Measurements from ENCODE around the gene PLEKHA7. TPM values are rescaled to one million over a fixed set of nuclear protein-coding genes. Genes with fewer than 3 reads are reported as not detected.

PLEKHA7 gene
- total and polyA plus RNA-seq, 2 of the 8 experiments (the other 6 are each of a cell fraction or from before 2014, with no cell fraction given), result 11.4 to 25.6 TPM

DNA sequence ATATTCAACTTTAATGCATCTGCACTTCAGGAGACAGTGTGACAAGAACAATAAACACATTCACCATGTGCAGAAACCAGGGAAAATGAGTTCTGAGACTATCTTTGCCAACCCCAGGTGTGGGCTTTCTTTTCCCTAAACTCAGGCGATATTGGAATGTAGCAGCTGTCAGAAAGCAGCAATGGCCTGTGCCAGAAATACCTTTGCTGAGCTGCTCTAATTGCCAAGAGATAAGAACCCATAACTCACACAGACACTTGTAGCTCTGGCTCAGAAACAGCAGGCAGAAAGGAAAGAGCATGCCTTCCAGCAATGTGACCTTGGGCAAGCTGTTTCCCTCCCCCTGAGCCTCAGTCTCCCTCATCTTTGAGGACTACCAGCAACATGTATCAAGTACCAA is 77.6 kb downstream of the PLEKHA7 start:
- no peak overlapping the region for H3K9ac ChIP-seq (replicated peaks in 1 of 4; ENCODE audit: extremely low read depth in 1 of 4, low read depth in 3 of 4, low read length in 3 of 4)
- no peaks in the 10 kb centered on the region for H3K79me1 ChIP-seq (ENCODE audit: low read depth, low read length)
- FAIRE-seq, result no peak
- no peak overlapping the region for H3K4me3 ChIP-seq (ENCODE audit: extremely low read depth in 1 of 4, insufficient read depth in 2 of 4, low read depth in 3 of 4, low read length in 4 of 4)
- no peak overlapping the region for H3K23ac ChIP-seq (ENCODE audit: insufficient read length)
- DNase-seq (ENCODE audit: low read depth in 1 of 2, low spot score in 2 of 2), result no peak
- peaks cover 0 to 3% of the 10 kb centered on the region in 2 experiments for H4K20me1 ChIP-seq (replicated peaks in 1 of 2; ENCODE audit: control insufficient read depth in 1 of 2, insufficient read depth in 2 of 2, low read length in 2 of 2)
- whole genome bisulfite sequencing, 2 experiments (ENCODE audit: extremely low coverage in 1 of 2, insufficient coverage in 1 of 2, insufficient read length in 1 of 2, insufficient replicate concordance in 2 of 2, low coverage in 1 of 2, low lambda C conversion rate in 2 of 2, missing lambda C conversion rate in 1 of 2), result 73% methylated on average over 1 of the region's 1 CpG; no CpG with 5 or more reads in 1 of the 2 experiments
- TF ChIP-seq BCL11A (IDR thresholded peaks at IDR 0.05; ENCODE audit: low read depth in 2 of 2, low read length in 2 of 2), result no peak
- no peak for TF ChIP-seq CEBPB (IDR thresholded peaks at IDR 0.05; ENCODE audit: low read depth, low read length)
- TF ChIP-seq JUND (IDR thresholded peaks at IDR 0.05; ENCODE audit: low read length), result no peak
- TF ChIP-seq, protein P1, sequence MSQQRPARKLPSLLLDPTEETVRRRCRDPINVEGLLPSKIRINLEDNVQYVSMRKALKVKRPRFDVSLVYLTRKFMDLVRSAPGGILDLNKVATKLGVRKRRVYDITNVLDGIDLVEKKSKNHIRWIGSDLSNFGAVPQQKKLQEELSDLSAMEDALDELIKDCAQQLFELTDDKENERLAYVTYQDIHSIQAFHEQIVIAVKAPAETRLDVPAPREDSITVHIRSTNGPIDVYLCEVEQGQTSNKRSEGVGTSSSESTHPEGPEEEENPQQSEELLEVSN (IDR thresholded peaks at IDR 0.05), result no peak
- H2BK15ac ChIP-seq (ENCODE audit: low read length), result no peak overlapping the region
- H3K4me1 ChIP-seq (replicated peaks in 1 of 4; ENCODE audit: control insufficient read depth in 3 of 4, insufficient read depth in 4 of 4, low read length in 3 of 4), result peaks cover 0 to 3% (median 0%) of the 10 kb centered on the region in 4 experiments; a peak in 3 of 7 replicates
- H3K23me2 ChIP-seq (ENCODE audit: low read depth, low read length), result no peaks in the 10 kb centered on the region
- no peak overlapping the region for H3K27ac ChIP-seq (ENCODE audit: low read depth, low read length)
- no peak overlapping the region for H2AK5ac ChIP-seq (ENCODE audit: low read depth, low read length)
- H4K5ac ChIP-seq (ENCODE audit: insufficient read length, low read depth, low read length), result no peak overlapping the region
- no peak overlapping the region for H3K14ac ChIP-seq (ENCODE audit: insufficient read length)
- no peak overlapping the region for H2BK5ac ChIP-seq (ENCODE audit: low read depth, low read length)
- no peak overlapping the region for H3K4ac ChIP-seq (replicated peaks; ENCODE audit: insufficient read length, low read depth, low read length)
- H3K18ac ChIP-seq (ENCODE audit: extremely low read depth, low read length), result no peak overlapping the region
- H4K8ac ChIP-seq (ENCODE audit: extremely low read depth, insufficient read depth, low read length), result no peak overlapping the region
- CTCF ChIA-PET (ENCODE audit: partially characterized antibody), result interaction anchor here (0.6 to 2.7 kb wide), 20 partner anchors 9 to 158 kb away, joined by 3 to 27 read pairs (median 3); no protein-coding TSS in a partner anchor
- no peak overlapping the region for H2BK20ac ChIP-seq (ENCODE audit: low read length)
- no peak overlapping the region for H3K4me2 ChIP-seq (ENCODE audit: insufficient read depth in 1 of 2, low read depth in 2 of 2, low read length in 2 of 2)
- H2AFZ ChIP-seq (ENCODE audit: low read length), result no peak overlapping the region
- H2BK120ac ChIP-seq (replicated peaks; ENCODE audit: low read depth, low read length), result no peak overlapping the region
- H4K91ac ChIP-seq (replicated peaks; ENCODE audit: insufficient read length, low read length), result no peak overlapping the region
- POLR2A ChIA-PET (ENCODE audit: partially characterized antibody), result interaction anchor here (1.2 kb wide), 1 partner anchor 58 kb away, joined by 3 read pairs; no protein-coding TSS in a partner anchor
- no peaks in the 10 kb centered on the region for H3K36me3 ChIP-seq (ENCODE audit: control insufficient read depth in 2 of 4, insufficient read depth in 4 of 4, low read length in 3 of 4)
- no peak overlapping the region for H3K56ac ChIP-seq (replicated peaks; ENCODE audit: insufficient read length, low read depth, low read length)
- no peaks in the 10 kb centered on the region for H3K9me3 ChIP-seq (ENCODE audit: insufficient read depth in 2 of 2, low read depth in 1 of 2, low read length in 1 of 2)
- H3K27me3 ChIP-seq (replicated peaks in 1 of 4; ENCODE audit: control insufficient read depth in 3 of 4, extremely low read depth in 1 of 4, insufficient read depth in 3 of 4, low read length in 3 of 4), result no peaks in the 10 kb centered on the region
- no peak overlapping the region for H2BK12ac ChIP-seq (ENCODE audit: low read depth, low read length)
- no peaks in the 10 kb centered on the region; a peak in 1 of 4 replicates for H3K79me2 ChIP-seq (ENCODE audit: control insufficient read depth in 1 of 2, insufficient read depth in 2 of 2, low read length in 2 of 2)
